HG03565 (cell line): ENCODE measurements around the gene ADAM15.

Experiments
- ATAC-seq: cut with Tn5 transposase; IDR thresholded peaks from one replicate; pipeline ENCODE4 v1.9.1; 2021; ENCODE audit warnings: mild to moderate bottlenecking, moderate library complexity; ENCODE audit not compliant: unreplicated experiment

The ADAM15 gene

DNA sequence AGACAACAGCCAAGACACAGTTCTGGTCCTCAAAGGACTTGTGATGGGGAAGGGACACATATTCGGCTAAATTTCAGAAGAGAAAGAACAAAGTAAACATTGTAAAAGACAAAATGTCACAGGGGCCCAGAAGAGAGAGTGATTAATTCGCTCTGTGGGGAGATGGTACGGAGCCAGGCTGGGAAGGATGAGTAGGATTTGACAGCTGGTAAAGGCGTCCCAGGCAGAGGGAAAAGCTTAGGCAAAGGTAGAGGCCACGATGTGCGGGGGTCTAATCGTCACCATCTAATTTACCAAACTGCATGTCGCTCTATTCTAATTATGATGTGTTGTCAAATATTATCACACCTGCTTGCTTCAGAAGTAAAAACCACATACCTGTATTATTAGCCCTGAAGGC, 59.3 kb downstream of the ADAM15 start:
- ATAC-seq = no peak

DNA sequence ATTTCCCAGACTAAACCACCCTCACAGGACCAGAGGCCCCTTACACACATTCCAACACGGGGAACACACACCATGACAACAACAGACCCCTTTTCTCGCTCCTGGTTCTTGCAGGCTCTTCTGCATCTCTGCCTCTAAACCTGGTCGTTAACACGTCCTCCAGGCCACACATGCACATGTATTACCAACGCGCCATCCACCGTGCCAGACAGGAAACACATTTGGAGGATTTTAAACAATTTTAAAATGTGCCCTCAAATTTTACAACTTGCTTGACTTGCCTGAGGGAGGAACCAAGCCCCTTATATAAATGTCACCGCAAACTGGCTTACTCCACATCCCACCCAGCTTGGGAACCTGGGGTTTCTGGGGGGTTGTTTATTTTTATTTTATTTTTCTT, 59.7 kb downstream of the ADAM15 start:
- no peak for ATAC-seq
